Upper lobe of right lung (tissue), 1 donor: ENCODE results near the gene CD4. TPM values are rescaled to one million over a fixed set of nuclear protein-coding genes. Genes with fewer than 3 reads are reported as not detected.

Experiments used
- ATAC-seq: fragments of 200-7000 bp; cut with Tn5 transposase; one replicate; pipeline ENCODE4 v1.9.1; 2020; ENCODE audit warnings: mild to moderate bottlenecking, moderate library complexity
- DNase-seq: peaks from one replicate; pipeline ENCODE4 v3.0.0-alpha.2; 2020
- H3K27ac ChIP-seq: fragments of 200-600 bp; one replicate; pipeline ENCODE4 v1.8.0; 2022
- H3K27me3 ChIP-seq: fragments of 200-600 bp; one replicate; pipeline ENCODE4 v1.8.0; 2022; ENCODE audit warnings: mild to moderate bottlenecking
- H3K36me3 ChIP-seq: fragments of 200-600 bp; one replicate; pipeline ENCODE4 v1.8.0; 2022
- H3K4me1 ChIP-seq: fragments of 200-600 bp; one replicate; pipeline ENCODE4 v1.8.0; 2022
- H3K4me3 ChIP-seq: fragments of 200-600 bp; one replicate; pipeline ENCODE4 v1.8.0; 2022; ENCODE audit warnings: mild to moderate bottlenecking
- H3K9me3 ChIP-seq: fragments of 200-600 bp; one replicate; pipeline ENCODE4 v1.8.0; 2022
- intact Hi-C: fragments of 100-400 bp; cut with DNase I; formaldehyde crosslinking; loops from one replicate; pipeline ENCODE4 v1.11.0; 2022
- total RNA-seq: library from RNA; stranded (reverse); fragmentation: NEBNext Ultra II Directional; extraction: Animal tissue kit (Norgen Biotek cat#: 25700); gene quantifications from one replicate; pipeline ENCODE4 v1.2.1, GENCODE V29; 2021
- TF ChIP-seq, protein P1 (sequence below): fragments of 200-600 bp; IDR thresholded peaks from one replicate; pipeline ENCODE4 v1.8.0; 2022; ENCODE audit warnings: antibody characterized with exemption
- donor health status: DM: no; HTN: yes; CAD: no; lungs with severe emphysema.

CD4 gene
- total RNA-seq, 1 donor from 2014 or later, result 67.6 TPM

GRCh38 chr12:6778574-6779550 is 10.5 kb upstream of the CD4 start:
- DNase-seq (peak; percentile 95), ATAC-seq (peak; percentile 99)
- H3K27ac ChIP-seq, result peak overlapping the region; percentile 52
- H3K4me1 ChIP-seq, result peaks cover 10% of the 10 kb centered on the region
- intact Hi-C loops, result no loop called here
- H3K27me3 ChIP-seq, result no peaks in the 10 kb centered on the region
- TF ChIP-seq, protein P1, sequence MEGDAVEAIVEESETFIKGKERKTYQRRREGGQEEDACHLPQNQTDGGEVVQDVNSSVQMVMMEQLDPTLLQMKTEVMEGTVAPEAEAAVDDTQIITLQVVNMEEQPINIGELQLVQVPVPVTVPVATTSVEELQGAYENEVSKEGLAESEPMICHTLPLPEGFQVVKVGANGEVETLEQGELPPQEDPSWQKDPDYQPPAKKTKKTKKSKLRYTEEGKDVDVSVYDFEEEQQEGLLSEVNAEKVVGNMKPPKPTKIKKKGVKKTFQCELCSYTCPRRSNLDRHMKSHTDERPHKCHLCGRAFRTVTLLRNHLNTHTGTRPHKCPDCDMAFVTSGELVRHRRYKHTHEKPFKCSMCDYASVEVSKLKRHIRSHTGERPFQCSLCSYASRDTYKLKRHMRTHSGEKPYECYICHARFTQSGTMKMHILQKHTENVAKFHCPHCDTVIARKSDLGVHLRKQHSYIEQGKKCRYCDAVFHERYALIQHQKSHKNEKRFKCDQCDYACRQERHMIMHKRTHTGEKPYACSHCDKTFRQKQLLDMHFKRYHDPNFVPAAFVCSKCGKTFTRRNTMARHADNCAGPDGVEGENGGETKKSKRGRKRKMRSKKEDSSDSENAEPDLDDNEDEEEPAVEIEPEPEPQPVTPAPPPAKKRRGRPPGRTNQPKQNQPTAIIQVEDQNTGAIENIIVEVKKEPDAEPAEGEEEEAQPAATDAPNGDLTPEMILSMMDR, result peak; percentile 95
- H3K4me3 ChIP-seq, result peak overlapping the region; percentile 42
- H3K36me3 ChIP-seq, result no peaks in the 10 kb centered on the region
- H3K9me3 ChIP-seq, result no peaks in the 10 kb centered on the region

DNA sequence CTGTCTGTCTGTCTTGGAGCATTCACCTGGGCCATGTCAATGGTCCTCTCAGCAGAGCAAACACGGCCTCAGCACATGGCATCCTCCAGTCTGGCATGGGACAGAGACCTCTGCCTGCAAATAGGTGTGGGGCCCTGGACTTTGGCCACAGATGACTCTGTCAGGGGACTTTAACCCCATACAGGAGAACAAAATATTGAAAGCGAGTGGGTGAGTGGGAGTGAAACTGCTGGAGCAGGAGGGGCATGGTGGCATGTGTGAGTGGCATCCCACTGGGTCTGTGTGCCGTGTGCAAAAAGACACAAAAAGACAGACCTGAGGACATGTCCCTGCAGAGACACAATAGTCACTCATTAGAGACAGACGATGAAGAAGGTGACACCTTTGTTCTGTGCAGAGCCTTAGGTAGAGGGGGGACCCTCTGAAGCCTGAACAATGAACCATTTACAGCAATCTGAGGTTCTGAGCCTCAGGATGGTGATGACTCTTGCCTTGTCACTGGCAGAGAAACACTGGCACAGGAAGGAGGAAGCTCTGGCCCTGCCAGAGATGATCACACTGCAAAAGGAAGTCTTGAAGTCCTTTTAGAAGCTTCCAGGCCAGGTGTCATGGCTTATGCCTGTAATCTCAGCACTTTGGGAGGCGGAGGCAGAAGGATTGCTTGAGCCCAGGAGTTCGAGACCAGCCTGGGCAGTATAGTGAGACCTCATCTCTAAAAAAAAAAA is 9.5 kb upstream of the CD4 start:
- H3K27ac ChIP-seq, result no peak overlapping the region
- H3K36me3 ChIP-seq, result no peaks in the 10 kb centered on the region
- H3K27me3 ChIP-seq, result no peaks in the 10 kb centered on the region
- peaks cover 10% of the 10 kb centered on the region for H3K4me1 ChIP-seq
- H3K4me3 ChIP-seq, result no peak overlapping the region
- H3K9me3 ChIP-seq, result no peaks in the 10 kb centered on the region
- intact Hi-C loops, result no loop called here
- DNase-seq (no peak), ATAC-seq (no peak)
- TF ChIP-seq, protein P1, result no peak

GRCh38 chr12:6780573-6780972 is 8.8 kb upstream of the CD4 start:
- peaks cover 10% of the 10 kb centered on the region for H3K4me1 ChIP-seq
- no peak for ATAC-seq
- no peaks in the 10 kb centered on the region for H3K27me3 ChIP-seq
- H3K4me3 ChIP-seq, result no peak overlapping the region
- TF ChIP-seq, protein P1, result no peak
- no peak for DNase-seq
- no peak overlapping the region for H3K27ac ChIP-seq
- intact Hi-C loops, result no loop called here
- no peaks in the 10 kb centered on the region for H3K9me3 ChIP-seq
- no peaks in the 10 kb centered on the region for H3K36me3 ChIP-seq

- H3K4me1 ChIP-seq, result peaks cover 15% of the 10 kb centered on the region
- H3K27ac ChIP-seq, result no peak overlapping the region
- no peak overlapping the region for H3K4me3 ChIP-seq
- TF ChIP-seq, protein P1, result no peak
- no peaks in the 10 kb centered on the region for H3K27me3 ChIP-seq
- ATAC-seq (no peak), DNase-seq (no peak)
- intact Hi-C loops, result no loop called here
- H3K36me3 ChIP-seq, result no peaks in the 10 kb centered on the region
- H3K9me3 ChIP-seq, result no peaks in the 10 kb centered on the region
Measured at GRCh38 chr12:6782119-6782518, 7.2 kb upstream of the CD4 start.

GRCh38 chr12:6782850-6783566 is 6.3 kb upstream of the CD4 start:
- H3K4me1 ChIP-seq, result peaks cover 20% of the 10 kb centered on the region

More at GRCh38 chr12:6782850-6783566, 6.3 kb upstream of the CD4 start:
- Histone ChIP-seq H3K4me3 (no peak overlapping the region), H3K27ac (no peak overlapping the region), H3K9me3 (no peaks in the 10 kb centered on the region), H3K36me3 (no peaks in the 10 kb centered on the region), H3K27me3 (no peaks in the 10 kb centered on the region)
- DNase-seq, result no peak
- TF ChIP-seq, protein P1, result no peak
- intact Hi-C loops, result no loop called here
- no peak for ATAC-seq
